PC-9 (cell line): Measurements from ENCODE around the gene COL4A2.

ENCODE experiments used
- CTCF ChIP-seq: fragments of 200-600 bp; sonication (generic); conservative IDR thresholded peaks from 2 replicates; pipeline ENCODE4 v1.6.1; 2017; ENCODE audit warnings: mixed run types, antibody characterized with exemption, mild to moderate bottlenecking, moderate library complexity
- EZH2 ChIP-seq: fragments of 200-600 bp; sonication (generic); IDR thresholded peaks from 2 replicates; pipeline ENCODE4 v1.8.0; 2017; ENCODE audit warnings: antibody characterized with exemption, low read depth

- TF ChIP-seq CTCF (no peak), EZH2 (no peak)
Measured at GRCh38 chr13:110536006-110536693, 229.1 kb downstream of the COL4A2 start.
